HG03108 (cell line): ENCODE data around the gene TICAM1.

Source experiments
- ATAC-seq: cut with Tn5 transposase; IDR thresholded peaks from one replicate; pipeline ENCODE4 v1.9.1; 2021; ENCODE audit warnings: moderate library complexity; ENCODE audit not compliant: unreplicated experiment

TICAM1 gene

GRCh38 chr19:4773047-4773640, 58.4 kb downstream of the TICAM1 start:
- no peak for ATAC-seq

- no peak for ATAC-seq
These were observed 58.9 kb downstream of the TICAM1 start for GRCh38 chr19:4772566-4772965.

DNA sequence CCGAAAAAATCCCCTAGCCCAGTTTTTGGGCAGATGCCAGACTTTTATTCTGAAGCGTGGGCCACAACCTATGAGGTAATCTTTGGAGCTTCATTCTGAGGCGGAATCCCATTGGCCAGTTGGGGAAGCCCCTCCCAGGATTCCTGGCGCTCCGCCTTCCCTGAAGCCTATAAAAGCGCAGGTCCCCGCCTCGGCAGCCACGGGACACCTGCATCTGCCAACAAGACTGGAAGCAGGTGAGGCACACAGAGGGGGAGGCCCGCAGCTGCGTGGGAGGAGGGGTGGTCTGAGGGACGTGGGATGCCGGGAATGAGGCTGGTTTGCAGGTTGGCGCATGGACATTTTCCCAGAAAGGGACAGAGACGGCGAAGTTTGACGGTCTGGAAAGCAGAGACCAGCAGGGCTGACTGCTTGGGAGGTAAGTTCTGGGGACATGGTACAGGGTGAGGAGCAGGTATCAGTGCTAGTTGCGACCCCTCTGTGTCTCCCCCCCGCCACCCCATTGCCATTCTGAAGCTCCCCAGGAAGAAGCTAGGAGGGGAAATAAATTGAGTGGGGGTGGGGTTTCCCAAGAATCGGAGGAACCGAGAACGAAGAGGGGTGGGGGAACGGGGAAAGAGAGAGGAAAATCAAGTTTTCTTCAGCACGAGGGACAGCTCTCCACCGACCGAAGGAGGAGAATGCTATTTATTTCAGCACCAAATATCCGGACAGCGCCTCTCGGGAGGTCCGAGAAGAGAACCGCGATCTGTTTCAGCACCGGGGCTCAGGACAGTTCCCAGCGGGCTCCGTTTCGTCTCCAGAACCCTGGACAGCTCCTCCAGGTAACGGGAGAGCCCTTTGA, 62.4 kb downstream of the TICAM1 start:
- no peak for ATAC-seq
